Measurements from ENCODE around the gene PLEKHJ1. TPM values are rescaled to one million over a fixed set of nuclear protein-coding genes. Genes with fewer than 3 reads are reported as not detected.

The PLEKHJ1 gene
- total RNA-seq, 1 experiment from 2014 or later, result 94.8 TPM

DNA sequence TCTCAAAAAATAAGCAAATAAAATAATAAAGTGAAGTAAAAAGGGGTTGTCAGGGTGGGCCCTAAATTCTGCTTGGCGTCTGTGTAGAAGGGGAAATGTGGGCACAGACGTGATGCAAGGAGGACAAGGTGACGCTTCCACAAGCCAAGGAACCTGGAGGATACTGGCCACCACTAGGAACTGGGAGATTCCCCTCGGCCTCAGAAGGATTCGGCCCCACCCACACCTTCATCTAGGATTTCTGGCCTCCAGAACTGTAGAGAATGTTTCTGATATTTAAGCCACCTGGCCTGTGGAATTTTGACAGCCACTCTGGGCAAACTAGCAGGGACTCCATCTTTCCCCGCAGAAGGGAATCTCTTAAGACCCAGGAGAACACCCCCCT is 1.1 kb downstream of the PLEKHJ1 start:
- ATAC-seq, result no peak
- H3K27me3 ChIP-seq (ENCODE audit: low read length), result no peaks in the 10 kb centered on the region
- peak overlapping the region; percentile 100 for H3K4me2 ChIP-seq (ENCODE audit: low read length)
- ChIA-PET CTCF (interaction anchor here (1.1 kb wide), 1 partner anchor 79 kb away, joined by 3 read pairs; no protein-coding TSS in a partner anchor), POLR2A (ENCODE audit: unreplicated experiment) (no interaction called here)
- H3K79me2 ChIP-seq (ENCODE audit: low read length), result peaks cover 66% of the 10 kb centered on the region
- DNase-seq, result peak; percentile 20
- no peaks in the 10 kb centered on the region for H3K9me3 ChIP-seq (ENCODE audit: low read length)
- peak overlapping the region; percentile 99 for H3K9ac ChIP-seq (ENCODE audit: low read length)
- H3K9me2 ChIP-seq (replicated peaks; ENCODE audit: low read length), result no peaks in the 10 kb centered on the region
- intact Hi-C loops (cut with micrococcal nuclease), result loop anchor here (5.0 to 10.0 kb wide), 2 partner anchors 68 to 80 kb away; no protein-coding TSS in a partner anchor
- H3K4me1 ChIP-seq (ENCODE audit: insufficient read depth, low read length), result peaks cover 19% of the 10 kb centered on the region
- TSS peak; percentile 35 for BruUV-seq (replicated peaks)
- H3K4me3 ChIP-seq (ENCODE audit: low read length), result peak overlapping the region; percentile 98
- 0 out of 2 replicates have a peak, but pooled peaks cover 5% of the 10 kb centered on the region for H3K36me3 ChIP-seq (ENCODE audit: low read depth, low read length)
- H3F3A ChIP-seq (ENCODE audit: low read length, unreplicated experiment), result no peaks in the 10 kb centered on the region
- H3K27ac ChIP-seq (ENCODE audit: low read length), result peak overlapping the region; percentile 89
- no peak overlapping the region for H2AFZ ChIP-seq (ENCODE audit: low read length)
- TF ChIP-seq EZH2phosphoT487 (IDR thresholded peaks at IDR 0.05; ENCODE audit: borderline replicate concordance, low read length) (no peak), EZH2 (IDR thresholded peaks at IDR 0.05; ENCODE audit: low read length, unreplicated experiment) (no peak)
- TF ChIP-seq, protein P1, sequence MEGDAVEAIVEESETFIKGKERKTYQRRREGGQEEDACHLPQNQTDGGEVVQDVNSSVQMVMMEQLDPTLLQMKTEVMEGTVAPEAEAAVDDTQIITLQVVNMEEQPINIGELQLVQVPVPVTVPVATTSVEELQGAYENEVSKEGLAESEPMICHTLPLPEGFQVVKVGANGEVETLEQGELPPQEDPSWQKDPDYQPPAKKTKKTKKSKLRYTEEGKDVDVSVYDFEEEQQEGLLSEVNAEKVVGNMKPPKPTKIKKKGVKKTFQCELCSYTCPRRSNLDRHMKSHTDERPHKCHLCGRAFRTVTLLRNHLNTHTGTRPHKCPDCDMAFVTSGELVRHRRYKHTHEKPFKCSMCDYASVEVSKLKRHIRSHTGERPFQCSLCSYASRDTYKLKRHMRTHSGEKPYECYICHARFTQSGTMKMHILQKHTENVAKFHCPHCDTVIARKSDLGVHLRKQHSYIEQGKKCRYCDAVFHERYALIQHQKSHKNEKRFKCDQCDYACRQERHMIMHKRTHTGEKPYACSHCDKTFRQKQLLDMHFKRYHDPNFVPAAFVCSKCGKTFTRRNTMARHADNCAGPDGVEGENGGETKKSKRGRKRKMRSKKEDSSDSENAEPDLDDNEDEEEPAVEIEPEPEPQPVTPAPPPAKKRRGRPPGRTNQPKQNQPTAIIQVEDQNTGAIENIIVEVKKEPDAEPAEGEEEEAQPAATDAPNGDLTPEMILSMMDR (conservative IDR thresholded peaks at IDR 0.05; ENCODE audit: low read depth, low read length), result no peak
- peaks cover 26% of the 10 kb centered on the region for H4K20me1 ChIP-seq (ENCODE audit: low read length)

DNA sequence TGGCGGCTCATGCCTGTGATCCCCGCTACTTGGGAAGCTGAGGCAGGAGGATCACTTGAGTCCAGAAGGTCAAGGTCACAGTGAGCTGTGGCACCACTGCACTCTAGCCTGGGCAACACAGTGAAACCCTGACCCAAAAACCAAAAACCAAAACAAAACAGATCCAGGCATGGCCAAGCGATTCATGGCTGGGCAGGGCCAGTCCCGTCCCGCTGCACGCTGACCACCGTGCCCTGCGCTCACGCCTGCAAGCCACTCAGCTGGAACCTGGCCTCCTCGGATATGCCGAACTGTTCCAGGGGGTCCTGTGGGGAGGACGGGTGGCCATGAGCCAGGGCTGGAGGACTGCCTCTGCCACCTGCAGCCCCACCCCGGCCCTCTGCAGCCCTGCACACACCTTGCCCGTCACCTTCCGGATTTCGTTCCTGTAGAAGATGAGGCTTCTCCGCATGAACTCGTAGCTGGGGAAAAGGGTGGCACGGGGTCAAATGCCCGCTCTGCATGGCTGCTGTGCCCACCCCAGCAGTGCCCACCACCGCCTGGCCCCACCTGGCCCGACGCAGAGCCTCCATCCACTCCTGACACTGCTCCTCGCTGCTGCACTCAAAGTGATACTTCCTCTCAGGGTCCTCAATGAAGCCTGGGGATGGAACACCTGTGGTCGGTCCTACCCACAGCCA is 2.4 kb downstream of the PLEKHJ1 start:
- H3K27ac ChIP-seq (ENCODE audit: low read length), result no peak overlapping the region
- no peak for TF ChIP-seq EZH2 (IDR thresholded peaks at IDR 0.05; ENCODE audit: low read length, unreplicated experiment)
- TF ChIP-seq, protein P1 (conservative IDR thresholded peaks at IDR 0.05; ENCODE audit: low read depth, low read length), result no peak
- no peak for TF ChIP-seq EZH2phosphoT487 (IDR thresholded peaks at IDR 0.05; ENCODE audit: borderline replicate concordance, low read length)

More for the DNA sequence above, 2.4 kb downstream of the PLEKHJ1 start:
- ATAC-seq (no peak), DNase-seq (no peak)
- no peaks in the 10 kb centered on the region for H3K9me2 ChIP-seq (replicated peaks; ENCODE audit: low read length)
- ChIA-PET CTCF (no interaction called here), POLR2A (ENCODE audit: unreplicated experiment) (interaction anchor here (0.6 kb wide), 1 partner anchor 70 kb away, joined by 5 read pairs; no protein-coding TSS in a partner anchor)
- H4K20me1 ChIP-seq (ENCODE audit: low read length), result peaks cover 14% of the 10 kb centered on the region
- H2AFZ ChIP-seq (ENCODE audit: low read length), result no peak overlapping the region
- intact Hi-C loops (cut with micrococcal nuclease), result loop anchor here (10.0 kb wide), 1 partner anchor 81 kb away; no protein-coding TSS in a partner anchor
- no peak overlapping the region for H3K9ac ChIP-seq (ENCODE audit: low read length)
- no peaks in the 10 kb centered on the region for H3K9me3 ChIP-seq (ENCODE audit: low read length)
- H3F3A ChIP-seq (ENCODE audit: low read length, unreplicated experiment), result no peaks in the 10 kb centered on the region
- H3K4me2 ChIP-seq (ENCODE audit: low read length), result no peak overlapping the region
- H3K4me3 ChIP-seq (ENCODE audit: low read length), result no peak overlapping the region
- no TSS peak for BruUV-seq (replicated peaks)
- 0 out of 2 replicates have a peak, but pooled peaks cover 5% of the 10 kb centered on the region for H3K36me3 ChIP-seq (ENCODE audit: low read depth, low read length)
- peaks cover 53% of the 10 kb centered on the region for H3K79me2 ChIP-seq (ENCODE audit: low read length)
- peaks cover 14% of the 10 kb centered on the region; the same call in 1 of the 2 replicates for H3K4me1 ChIP-seq (ENCODE audit: insufficient read depth, low read length)
- H3K27me3 ChIP-seq (ENCODE audit: low read length), result no peaks in the 10 kb centered on the region
